H1 (cell line): ENCODE data around the gene EPB41L4A. TPM values are rescaled to one million over a fixed set of nuclear protein-coding genes. Genes with fewer than 3 reads are reported as not detected.

Source experiments
- CTCF ChIA-PET: fragments of 300-600 bp; sonication (Branson Sonifier 250); formaldehyde crosslinking; loops from one replicate; lab custom pipeline; 2021; ENCODE audit not compliant: partially characterized antibody; lab: Charles Lee
- POLR2A ChIA-PET: fragments of 300-600 bp; sonication (Branson Sonifier 250); formaldehyde crosslinking; loops from one replicate; lab custom pipeline; 2021; ENCODE audit warnings: inconsistent platforms; ENCODE audit not compliant: partially characterized antibody; lab: Charles Lee
- DNase-seq, 2 experiments: peaks; one replicate each; pipeline versions ENCODE4 v3.0.0 to v3.0.0-alpha.2; 2010 to 2022; ENCODE audit warnings: low spot score in 2 of 2, low read depth in 1 of 2, mixed read lengths in 1 of 2
- FAIRE-seq: peaks from 2 replicates; lab custom pipeline; 2011; peaks lifted over from hg19 to GRCh38; lab: Jason Lieb, UNC
- H2AFZ ChIP-seq: 2 replicates; pipeline ENCODE4 v1.8.1; 2012; ENCODE audit warnings: low read length, inconsistent platforms
- H2AK5ac ChIP-seq: 2 replicates; pipeline ENCODE4 v1.6.1; 2013; ENCODE audit warnings: low read depth, low read length
- H2BK120ac ChIP-seq: replicated peaks from 2 replicates; pipeline ENCODE3; 2013; ENCODE audit warnings: low read depth, low read length, inconsistent platforms
- H2BK12ac ChIP-seq: 2 replicates; pipeline ENCODE4 v1.6.1; 2013; ENCODE audit warnings: low read depth, low read length
- H2BK15ac ChIP-seq: 2 replicates; pipeline ENCODE4 v1.6.1; 2013; ENCODE audit warnings: low read length
- H2BK20ac ChIP-seq: 2 replicates; pipeline ENCODE4 v1.6.1; 2013; ENCODE audit warnings: low read length
- H2BK5ac ChIP-seq: 2 replicates; pipeline ENCODE4 v1.6.1; 2013; ENCODE audit warnings: low read depth, low read length
- H3K14ac ChIP-seq: 2 replicates; pipeline ENCODE4 v1.6.1; 2013; ENCODE audit warnings: inconsistent platforms; ENCODE audit not compliant: insufficient read length
- H3K18ac ChIP-seq: 2 replicates; pipeline ENCODE4 v1.6.1; 2013; ENCODE audit warnings: low read length; ENCODE audit errors: extremely low read depth
- H3K23ac ChIP-seq: 2 replicates; pipeline ENCODE4 v1.6.1; 2013; ENCODE audit warnings: inconsistent platforms; ENCODE audit not compliant: insufficient read length
- H3K23me2 ChIP-seq: 2 replicates; pipeline ENCODE4 v1.6.1; 2013; ENCODE audit warnings: low read depth, low read length
- H3K27ac ChIP-seq: 2 replicates; pipeline ENCODE4 v1.6.1; 2011; ENCODE audit warnings: low read depth, low read length, inconsistent platforms
- H3K27me3 ChIP-seq, 4 experiments: replicated peaks in 1 of 4; 1 replicate in 1 of 4; 2 replicates in 3 of 4; pipeline versions ENCODE4 v1.6.1 to v1.8.1; 2011 to 2013; ENCODE audit warnings: low read length in 3 of 4, mild to moderate bottlenecking in 3 of 4, inconsistent platforms in 2 of 4, mixed read lengths in 2 of 4, moderate library complexity in 1 of 4; ENCODE audit not compliant: control insufficient read depth in 3 of 4, insufficient read depth in 3 of 4; ENCODE audit errors: extremely low read depth in 1 of 4
- H3K36me3 ChIP-seq, 4 experiments: 2 replicates each; pipeline versions ENCODE4 v1.6.1 to v1.8.1; 2011 to 2013; ENCODE audit warnings: mild to moderate bottlenecking in 4 of 4, low read length in 3 of 4, moderate library complexity in 2 of 4, control low read depth in 1 of 4, inconsistent platforms in 1 of 4; ENCODE audit not compliant: insufficient read depth in 4 of 4, control insufficient read depth in 2 of 4
- H3K4ac ChIP-seq: replicated peaks from 2 replicates; pipeline ENCODE3; 2013; ENCODE audit warnings: low read length, low read depth, mixed read lengths, inconsistent platforms; ENCODE audit not compliant: insufficient read length
- H3K4me1 ChIP-seq, 4 experiments: replicated peaks in 1 of 4; 1 replicate in 1 of 4; 2 replicates in 3 of 4; pipeline versions ENCODE4 v1.6.1 to v1.8.1; 2011 to 2013; ENCODE audit warnings: low read length in 3 of 4, inconsistent platforms in 2 of 4, mixed read lengths in 1 of 4; ENCODE audit not compliant: insufficient read depth in 4 of 4, control insufficient read depth in 3 of 4
- H3K4me2 ChIP-seq, 2 experiments: 2 replicates each; pipeline versions ENCODE4 v1.6.1 to v1.8.1; 2011 to 2013; ENCODE audit warnings: low read depth in 2 of 2, low read length in 2 of 2, control low read depth in 1 of 2, inconsistent platforms in 1 of 2, mild to moderate bottlenecking in 1 of 2; ENCODE audit not compliant: insufficient read depth in 1 of 2
- H3K4me3 ChIP-seq, 4 experiments: fragments of 200-600, 300-600 bp in 1 of 4; sonication (generic), shearing (Covaris generic), sonication (Bioruptor Twin) in 1 of 4; 2 replicates each; pipeline versions ENCODE4 v1.5.1 to v1.8.1; 2011 to 2016; ENCODE audit warnings: low read length in 4 of 4, low read depth in 3 of 4, control low read depth in 2 of 4, inconsistent platforms in 2 of 4, mild to moderate bottlenecking in 2 of 4, mixed read lengths in 1 of 4, moderate library complexity in 1 of 4; ENCODE audit not compliant: insufficient read depth in 2 of 4; ENCODE audit errors: extremely low read depth in 1 of 4
- H3K56ac ChIP-seq: replicated peaks from 2 replicates; pipeline ENCODE3; 2013; ENCODE audit warnings: low read depth, mild to moderate bottlenecking, mixed read lengths, low read length, inconsistent platforms; ENCODE audit not compliant: insufficient read length
- H3K79me1 ChIP-seq: 2 replicates; pipeline ENCODE4 v1.6.1; 2013; ENCODE audit warnings: low read depth, low read length, control low read depth
- H3K79me2 ChIP-seq, 2 experiments: 2 replicates each; pipeline versions ENCODE4 v1.6.1 to v1.8.1; 2012 to 2013; ENCODE audit warnings: low read length in 2 of 2, mild to moderate bottlenecking in 2 of 2, inconsistent platforms in 1 of 2; ENCODE audit not compliant: insufficient read depth in 2 of 2, control insufficient read depth in 1 of 2
- H3K9ac ChIP-seq, 4 experiments: replicated peaks in 1 of 4; 1 replicate in 1 of 4; 2 replicates in 3 of 4; pipeline versions ENCODE4 v1.6.1 to v1.8.1; 2011 to 2013; ENCODE audit warnings: low read depth in 3 of 4, low read length in 3 of 4, control low read depth in 2 of 4, mild to moderate bottlenecking in 2 of 4, moderate library complexity in 2 of 4, inconsistent platforms in 1 of 4; ENCODE audit errors: extremely low read depth in 1 of 4
- H3K9me3 ChIP-seq, 2 experiments: 2 replicates each; pipeline versions ENCODE4 v1.6.1 to v1.8.1; 2012 to 2013; ENCODE audit warnings: mild to moderate bottlenecking in 2 of 2, moderate library complexity in 2 of 2, control low read depth in 1 of 2, inconsistent platforms in 1 of 2, low read depth in 1 of 2, low read length in 1 of 2, mixed read lengths in 1 of 2; ENCODE audit not compliant: insufficient read depth in 2 of 2
- H4K20me1 ChIP-seq, 2 experiments: replicated peaks in 1 of 2; 2 replicates each; pipeline versions ENCODE3 to v1.8.1; 2011 to 2013; ENCODE audit warnings: inconsistent platforms in 2 of 2, low read length in 2 of 2, mild to moderate bottlenecking in 1 of 2; ENCODE audit not compliant: insufficient read depth in 2 of 2, control insufficient read depth in 1 of 2
- H4K5ac ChIP-seq: 2 replicates; pipeline ENCODE4 v1.6.1; 2013; ENCODE audit warnings: low read length, low read depth, mixed read lengths, inconsistent platforms; ENCODE audit not compliant: insufficient read length
- H4K8ac ChIP-seq: 2 replicates; pipeline ENCODE4 v1.8.0; 2013; ENCODE audit warnings: mild to moderate bottlenecking, moderate library complexity, low read length, inconsistent platforms; ENCODE audit not compliant: insufficient read depth; ENCODE audit errors: extremely low read depth
- H4K91ac ChIP-seq: replicated peaks from 2 replicates; pipeline ENCODE3; 2013; ENCODE audit warnings: low read length, mixed read lengths, inconsistent platforms; ENCODE audit not compliant: insufficient read length
- BACH1 ChIP-seq: IDR thresholded peaks from 2 replicates; pipeline ENCODE4 v1.6.1; 2012; ENCODE audit warnings: low read length, improper control_type of control experiment
- CBX5 ChIP-seq: fragments of 300-800, 300-1000 bp; sonication (generic); IDR thresholded peaks from 2 replicates; pipeline ENCODE4 v1.7.1; 2016; ENCODE audit warnings: antibody characterized with exemption, low read length, low read depth
- CBX8 ChIP-seq: fragments of 300-800, 300-1000 bp; sonication (generic); IDR thresholded peaks from 2 replicates; pipeline ENCODE4 v1.7.1; 2016; ENCODE audit warnings: low read depth, low read length, borderline replicate concordance
- CHD2 ChIP-seq: IDR thresholded peaks from 2 replicates; pipeline ENCODE4 v1.6.1; 2012; ENCODE audit warnings: low read length, improper control_type of control experiment
- EZH2 ChIP-seq: fragments of 200-600 bp; sonication (generic); IDR thresholded peaks from 2 replicates; pipeline ENCODE4 v1.7.1; 2012; ENCODE audit warnings: low read depth, mild to moderate bottlenecking, moderate library complexity, low read length, inconsistent platforms; ENCODE audit not compliant: severe bottlenecking
- GABPA ChIP-seq: IDR thresholded peaks from 2 replicates; pipeline ENCODE4 v1.6.1; 2011; ENCODE audit warnings: mild to moderate bottlenecking, low read length, moderate library complexity, borderline replicate concordance; ENCODE audit not compliant: insufficient read depth
- MAFK ChIP-seq: IDR thresholded peaks from 2 replicates; pipeline ENCODE4 v1.6.1; 2012; ENCODE audit warnings: low read depth, mild to moderate bottlenecking, improper control_type of control experiment, low read length
- PHF8 ChIP-seq: fragments of 200-600 bp; sonication (generic); conservative IDR thresholded peaks from 2 replicates; pipeline ENCODE4 v1.7.1; 2012; ENCODE audit warnings: low read depth, mild to moderate bottlenecking, inconsistent platforms, low read length, moderate library complexity
- SIRT6 ChIP-seq: IDR thresholded peaks from one replicate; pipeline ENCODE4 v1.7.1; 2012; ENCODE audit warnings: low read length, inconsistent platforms
- SIX5 ChIP-seq: IDR thresholded peaks from 2 replicates; pipeline ENCODE4 v1.6.1; 2011; ENCODE audit warnings: mild to moderate bottlenecking, low read depth, low read length
- TCF12 ChIP-seq: IDR thresholded peaks from 2 replicates; pipeline ENCODE4 v1.6.1; 2011; ENCODE audit warnings: low read depth, mild to moderate bottlenecking, low read length
- WGBS, 2 experiments: shearing (Covaris generic) in 1 of 2; methylation state at CpG; one replicate each; pipeline versions ENCODE4 v1.1.6 to v1.1.7; 2013 to 2015; ENCODE audit warnings: low lambda C conversion rate in 2 of 2, mixed read lengths in 2 of 2, inconsistent platforms in 1 of 2, low coverage in 1 of 2, missing lambda C conversion rate in 1 of 2; ENCODE audit not compliant: insufficient replicate concordance in 2 of 2, insufficient coverage in 1 of 2, insufficient read length in 1 of 2; ENCODE audit errors: extremely low coverage in 1 of 2, missing lambda C conversion rate in 1 of 2; 5-methylcytosine and 5-hydroxymethylcytosine counted together
- polyA plus RNA-seq, 7 experiments: library from polyadenylated mRNA; depleted of rRNA in 3 of 7; stranded (reverse) in 5 of 7; unstranded in 2 of 7; fragments of >200 nt in 5 of 7; fragments of 200-250 nt in 2 of 7; gene quantifications; 1 replicate in 5 of 7; 2 replicates in 1 of 7; 4 replicates in 1 of 7; pipeline versions ENCODE4 v1.2.1 to v1.2.3, GENCODE V29; 2011 to 2013; ENCODE audit warnings: missing spikeins in 2 of 7, mixed read lengths in 2 of 7
- total RNA-seq: library from RNA; stranded (reverse); fragmentation: NEBNext Ultra II Directional; extraction: Animal tissue kit (Norgen Biotek cat#: 25700); gene quantifications from 2 replicates; pipeline ENCODE4 v1.2.1, GENCODE V29; 2021
- TF ChIP-seq, protein P1 (sequence below): IDR thresholded peaks from 2 replicates; pipeline ENCODE4 v1.6.1; 2012; ENCODE audit warnings: low read length, inconsistent platforms

EPB41L4A gene
- total and polyA plus RNA-seq, 2 of the 8 experiments (the other 6 are each of a cell fraction or from before 2014, with no cell fraction given) = 1.6 to 4.6 TPM

DNA sequence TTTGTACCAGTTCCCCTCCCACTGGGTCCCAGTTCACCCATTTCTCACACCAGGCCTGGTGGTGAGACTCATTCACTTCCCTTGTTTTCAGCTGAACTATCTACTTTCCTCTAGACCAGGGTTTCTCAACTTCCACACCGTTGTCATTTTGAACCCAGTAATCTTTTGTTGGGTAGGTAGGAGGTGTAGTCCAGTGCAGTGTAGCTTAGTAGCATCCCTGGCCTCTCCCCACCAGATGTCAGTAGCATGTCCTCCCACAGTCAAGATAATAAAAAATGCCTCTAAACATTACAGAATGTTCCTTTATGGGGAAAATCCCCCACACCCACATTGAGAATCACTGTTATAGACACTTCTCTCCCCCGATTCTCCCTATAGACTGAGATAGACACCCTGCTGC is 299.1 kb downstream of the EPB41L4A start:
- H3K36me3 ChIP-seq = no peaks in the 10 kb centered on the region
- no peak overlapping the region for H4K91ac ChIP-seq
- no peak overlapping the region for H3K4ac ChIP-seq
- no peak overlapping the region for H2AFZ ChIP-seq
- POLR2A ChIA-PET = no interaction called here
- no peaks in the 10 kb centered on the region for H3K27me3 ChIP-seq
- no peak overlapping the region for H3K9ac ChIP-seq
- H4K8ac ChIP-seq = no peak overlapping the region
- H2BK15ac ChIP-seq = no peak overlapping the region
- no peaks in the 10 kb centered on the region for H4K20me1 ChIP-seq
- H2BK20ac ChIP-seq = no peak overlapping the region
- no peaks in the 10 kb centered on the region for H3K23me2 ChIP-seq
- H3K27ac ChIP-seq = no peak overlapping the region
- H3K23ac ChIP-seq = no peak overlapping the region
- no peak overlapping the region for H2BK120ac ChIP-seq
- no peak overlapping the region for H2BK12ac ChIP-seq
- H3K14ac ChIP-seq = no peak overlapping the region
- no peak overlapping the region for H3K56ac ChIP-seq
- FAIRE-seq (no peak), DNase-seq (no peak)
- no peak overlapping the region for H2AK5ac ChIP-seq
- CTCF ChIA-PET = interaction anchor here (1.0 to 1.8 kb wide), 4 partner anchors 11 to 358 kb away, joined by 3 to 4 read pairs (median 3); no protein-coding TSS in a partner anchor
- no peaks in the 10 kb centered on the region for H3K79me1 ChIP-seq
- H3K4me2 ChIP-seq = no peak overlapping the region
- no peaks in the 10 kb centered on the region for H3K9me3 ChIP-seq
- no peaks in the 10 kb centered on the region for H3K79me2 ChIP-seq
- H3K4me3 ChIP-seq = no peak overlapping the region
- no peaks in the 10 kb centered on the region for H3K4me1 ChIP-seq
- H3K18ac ChIP-seq = no peak overlapping the region
- H2BK5ac ChIP-seq = no peak overlapping the region
- 91% methylated on average over 2 of the region's 2 CpGs; no CpG with 5 or more reads in 1 of the 2 experiments for WGBS, 2 experiments
- H4K5ac ChIP-seq = no peak overlapping the region
- TF ChIP-seq GABPA = no peak
- no peak for TF ChIP-seq SIX5
- TF ChIP-seq CBX8 = no peak
- TF ChIP-seq MAFK = no peak
- no peak for TF ChIP-seq CHD2
- TF ChIP-seq PHF8 = no peak
- no peak for TF ChIP-seq SIRT6
- no peak for TF ChIP-seq EZH2
- no peak for TF ChIP-seq BACH1
- TF ChIP-seq, protein P1, sequence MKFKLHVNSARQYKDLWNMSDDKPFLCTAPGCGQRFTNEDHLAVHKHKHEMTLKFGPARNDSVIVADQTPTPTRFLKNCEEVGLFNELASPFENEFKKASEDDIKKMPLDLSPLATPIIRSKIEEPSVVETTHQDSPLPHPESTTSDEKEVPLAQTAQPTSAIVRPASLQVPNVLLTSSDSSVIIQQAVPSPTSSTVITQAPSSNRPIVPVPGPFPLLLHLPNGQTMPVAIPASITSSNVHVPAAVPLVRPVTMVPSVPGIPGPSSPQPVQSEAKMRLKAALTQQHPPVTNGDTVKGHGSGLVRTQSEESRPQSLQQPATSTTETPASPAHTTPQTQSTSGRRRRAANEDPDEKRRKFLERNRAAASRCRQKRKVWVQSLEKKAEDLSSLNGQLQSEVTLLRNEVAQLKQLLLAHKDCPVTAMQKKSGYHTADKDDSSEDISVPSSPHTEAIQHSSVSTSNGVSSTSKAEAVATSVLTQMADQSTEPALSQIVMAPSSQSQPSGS = no peak
- TF ChIP-seq CBX5 = no peak
- no peak for TF ChIP-seq TCF12
